VCaP (cell line): ENCODE data around the gene GIPC2.
"Not testable (repeated sequence)": the region's sequence is repeated elsewhere in the genome, so short reads cannot be mapped to it uniquely, and the experiment has no call there.

Source experiments
- H3K27ac ChIP-seq: fragments of 450-650 bp; 2 replicates; pipeline ENCODE4 v1.5.1; 2017
- CTCF ChIP-seq: fragments of 450-650 bp; conservative IDR thresholded peaks from 2 replicates; pipeline ENCODE4 v1.5.1; 2017; ENCODE audit warnings: mild to moderate bottlenecking, moderate library complexity

Gene GIPC2

GRCh38 chr1:78080767-78081166, 35.0 kb downstream of the GIPC2 start:
- H3K27ac ChIP-seq = no peak overlapping the region
- TF ChIP-seq CTCF = no peak

GRCh38 chr1:78081980-78082860, 36.5 kb downstream of the GIPC2 start:
- no peak overlapping the region for H3K27ac ChIP-seq
- TF ChIP-seq CTCF = no peak

GRCh38 chr1:78084639-78085038, 38.9 kb downstream of the GIPC2 start:
- H3K27ac ChIP-seq = not testable (repeated sequence)

- no peak overlapping the region for H3K27ac ChIP-seq
- no peak for TF ChIP-seq CTCF
These were observed 40.9 kb downstream of the GIPC2 start for GRCh38 chr1:78086697-78087096.

GRCh38 chr1:78088015-78088414, 42.2 kb downstream of the GIPC2 start:
- TF ChIP-seq CTCF = no peak
- no peak overlapping the region for H3K27ac ChIP-seq

GRCh38 chr1:78088486-78088885, 42.7 kb downstream of the GIPC2 start:
- no peak for TF ChIP-seq CTCF
- H3K27ac ChIP-seq = no peak overlapping the region

- H3K27ac ChIP-seq = no peak overlapping the region
- no peak for TF ChIP-seq CTCF
These were observed 43.2 kb downstream of the GIPC2 start for GRCh38 chr1:78089010-78089409.

GRCh38 chr1:78090472-78091133, 44.8 kb downstream of the GIPC2 start:
- TF ChIP-seq CTCF = no peak
- H3K27ac ChIP-seq = no peak overlapping the region
